Raji (cell line): ENCODE measurements around the gene SVEP1.

Source experiments
- POLR2A ChIP-seq: IDR thresholded peaks from 2 replicates; pipeline ENCODE4 v1.6.1; 2011; ENCODE audit warnings: low read depth, low read length, control low read depth; ENCODE audit not compliant: insufficient read depth

Gene SVEP1

DNA sequence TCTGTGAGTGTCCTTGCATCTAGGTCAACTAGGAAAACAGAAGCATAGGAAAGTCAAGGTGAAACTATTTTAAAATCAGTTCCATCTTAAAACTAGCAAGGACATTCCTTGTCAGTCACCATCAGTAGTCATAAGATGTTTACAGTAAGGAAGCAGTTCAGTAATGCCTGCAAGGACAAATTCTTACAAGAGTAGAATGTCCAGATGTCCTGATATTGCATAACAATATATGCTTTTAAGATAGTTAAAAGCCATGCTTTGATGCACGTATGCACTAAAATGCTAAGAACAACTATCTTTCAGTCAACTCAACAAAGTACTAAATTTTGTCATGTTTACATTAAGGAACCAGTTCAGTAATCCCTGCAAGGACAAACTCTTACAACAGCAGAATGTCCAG, 11.3 kb upstream of the SVEP1 start:
- TF ChIP-seq POLR2A: no peak

DNA sequence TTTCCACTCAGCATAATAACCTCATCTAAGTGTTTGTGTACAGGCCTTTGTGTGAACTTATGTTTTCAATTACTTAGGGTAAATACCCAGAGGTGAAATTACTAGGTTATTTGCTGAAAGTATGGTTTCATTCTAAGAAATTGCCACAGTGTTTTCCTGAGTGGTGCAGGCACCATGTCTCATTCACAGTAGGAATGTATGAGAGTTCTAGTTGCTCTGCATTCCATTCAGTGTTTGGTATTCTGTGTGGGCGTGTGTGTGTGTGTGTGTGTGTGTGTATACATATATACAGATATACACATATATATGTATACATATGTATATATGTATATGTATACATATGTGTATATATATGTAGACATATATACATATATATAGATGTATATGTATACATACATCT, 8.8 kb upstream of the SVEP1 start:
- TF ChIP-seq POLR2A: no peak

GRCh38 chr9:110583237-110583636, 3.7 kb upstream of the SVEP1 start:
- no peak for TF ChIP-seq POLR2A

DNA sequence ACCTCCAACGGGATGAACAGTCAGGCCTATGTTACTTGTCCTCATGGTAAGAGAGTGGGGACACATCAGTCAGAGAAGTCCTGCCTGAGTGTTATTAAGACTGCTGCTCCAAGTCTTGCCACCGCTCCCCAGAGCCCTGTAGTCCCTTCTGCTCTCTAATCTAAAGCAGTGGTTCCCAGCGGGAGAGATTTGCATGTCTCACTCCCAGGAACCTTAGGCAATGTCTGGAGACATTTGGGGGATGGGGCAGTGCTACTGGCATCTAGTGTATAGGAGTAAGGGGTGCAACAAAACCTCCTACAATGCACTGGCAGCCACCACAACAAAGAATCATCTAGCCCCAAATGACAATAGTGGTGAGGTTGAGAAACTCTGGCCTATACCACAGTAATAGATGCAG, 2.6 kb upstream of the SVEP1 start:
- TF ChIP-seq POLR2A: no peak

- TF ChIP-seq POLR2A: no peak
Observed at GRCh38 chr9:110580850-110581249, 1.3 kb upstream of the SVEP1 start.

DNA sequence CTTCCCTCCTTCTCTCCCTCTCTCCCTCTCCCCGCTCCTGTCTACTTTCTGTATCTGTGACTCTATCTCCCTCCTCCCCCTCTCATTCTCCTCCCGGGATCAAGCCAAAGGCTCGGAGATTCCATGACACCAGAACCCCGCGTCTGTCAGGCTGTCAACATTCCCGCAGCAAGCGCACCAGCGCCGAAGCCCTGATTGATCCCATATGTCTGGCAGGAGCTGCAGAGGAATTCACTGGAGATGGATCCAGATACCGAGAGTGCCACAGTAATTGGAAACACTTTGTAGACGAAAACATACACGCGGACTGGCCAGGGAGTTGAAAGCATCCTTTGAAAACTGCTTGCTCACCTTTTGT, 300 bp upstream of the SVEP1 start:
- no peak for TF ChIP-seq POLR2A

GRCh38 chr9:110578575-110579033, 937 bp downstream of the SVEP1 start:
- TF ChIP-seq POLR2A: no peak

GRCh38 chr9:110575945-110576344, 3.6 kb downstream of the SVEP1 start:
- TF ChIP-seq POLR2A: no peak

GRCh38 chr9:110575169-110575568, 4.4 kb downstream of the SVEP1 start:
- no peak for TF ChIP-seq POLR2A

GRCh38 chr9:110573305-110573704, 6.2 kb downstream of the SVEP1 start:
- TF ChIP-seq POLR2A: no peak

DNA sequence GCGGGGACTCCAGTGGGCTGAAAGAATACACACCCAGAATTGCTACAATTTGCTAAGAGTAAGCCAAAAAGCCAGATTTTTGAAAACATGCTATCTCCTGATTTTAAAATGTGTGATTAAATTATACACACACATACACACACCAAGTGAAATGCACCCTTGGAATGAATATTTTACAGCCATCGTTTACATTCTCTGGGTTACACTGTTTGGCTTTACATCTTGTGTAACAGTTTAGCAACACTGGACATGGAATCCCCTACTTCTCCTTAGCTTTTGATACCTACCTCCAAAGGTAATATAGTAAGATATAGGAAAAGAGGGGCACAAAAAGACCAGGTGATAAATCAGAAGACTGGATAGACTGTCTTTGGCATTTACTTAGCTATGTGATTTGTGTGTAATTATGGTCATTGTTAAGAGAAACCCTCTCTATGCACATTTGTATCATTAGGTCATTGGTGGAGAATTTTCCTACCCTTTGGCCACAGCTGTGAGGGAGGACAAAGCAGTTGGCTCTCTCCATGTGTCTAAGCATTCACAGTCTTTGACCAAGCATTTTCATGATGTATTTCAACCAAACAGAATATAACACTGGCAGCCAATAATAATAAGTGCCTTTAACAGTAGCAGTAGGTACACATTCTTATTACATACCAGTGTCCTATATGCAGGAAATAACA, 7.6 kb downstream of the SVEP1 start:
- no peak for TF ChIP-seq POLR2A

GRCh38 chr9:110566156-110566555, 13.4 kb downstream of the SVEP1 start:
- no peak for TF ChIP-seq POLR2A

DNA sequence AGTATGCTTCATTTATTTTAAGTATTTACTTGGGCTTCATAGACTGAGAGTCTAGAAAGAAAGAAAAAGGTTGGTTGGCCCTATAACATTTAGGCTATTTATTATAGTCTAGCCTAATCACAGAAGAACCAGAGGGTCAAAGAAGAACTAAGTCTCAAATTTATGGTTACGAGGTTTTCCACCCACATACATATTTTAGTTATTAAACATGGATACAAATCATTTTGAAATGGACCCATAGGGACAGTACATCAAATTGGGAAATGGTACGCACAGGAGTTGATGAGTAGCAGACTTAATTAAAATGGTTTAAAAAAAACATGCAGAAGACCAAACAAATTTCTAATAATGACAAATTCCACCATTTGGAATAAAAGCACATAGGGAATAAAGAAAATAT, 17.7 kb downstream of the SVEP1 start:
- no peak for TF ChIP-seq POLR2A

DNA sequence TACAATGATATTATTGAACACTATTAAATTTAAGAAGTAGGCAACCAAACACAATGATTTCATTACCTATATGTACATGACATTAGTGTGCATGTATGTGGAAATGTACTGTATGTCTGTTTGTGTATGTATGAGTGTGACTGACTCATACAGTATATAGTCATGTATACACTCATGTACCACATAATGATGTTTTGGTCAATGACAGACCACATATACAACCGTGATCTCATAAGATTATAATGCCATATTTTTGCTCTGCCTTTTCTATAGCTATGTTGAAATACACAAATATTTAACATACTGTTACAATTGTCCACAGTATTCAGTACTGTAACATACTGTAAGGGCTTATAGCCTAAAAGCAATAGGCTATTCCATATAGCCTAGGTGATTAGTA, 19.7 kb downstream of the SVEP1 start:
- no peak for TF ChIP-seq POLR2A

- TF ChIP-seq POLR2A: no peak
Observed at GRCh38 chr9:110555551-110556331, 23.8 kb downstream of the SVEP1 start.

DNA sequence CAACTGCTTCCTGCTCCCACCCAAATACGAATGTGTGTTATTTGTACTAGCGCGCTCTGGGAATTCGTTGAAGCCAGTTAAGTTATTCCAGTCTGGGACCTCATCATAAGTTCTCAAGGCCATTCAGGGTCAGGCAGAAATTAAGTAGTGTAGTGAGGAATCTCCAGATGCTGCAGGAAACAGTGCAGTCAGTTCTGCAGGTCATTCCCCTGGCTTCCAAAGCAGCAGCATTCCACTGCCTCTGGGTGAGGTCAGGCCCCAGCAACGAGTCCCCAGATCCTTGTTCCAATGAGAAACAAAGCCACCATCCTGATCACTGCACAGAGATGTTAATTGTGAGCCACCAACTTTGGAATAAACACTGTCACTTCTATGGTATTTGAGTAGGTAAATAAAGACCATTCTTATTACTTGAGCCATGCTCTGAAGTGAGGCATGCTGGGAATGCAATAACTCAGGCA, 33.1 kb downstream of the SVEP1 start:
- TF ChIP-seq POLR2A: no peak
